B cell (primary cell): ENCODE data around the gene ARHGAP6. TPM values are rescaled to one million over a fixed set of nuclear protein-coding genes. Genes with fewer than 3 reads are reported as not detected.

Source experiments
- ATAC-seq: fragments of 200-7000 bp; cut with Tn5 transposase; one replicate; pipeline ENCODE4 v1.10.0; 2021; ENCODE audit warnings: low read depth, mild to moderate bottlenecking, moderate number of reproducible peaks, moderate library complexity
- CTCF ChIA-PET: fragments of 350-600 bp; sonication (Branson Sonifier 250); formaldehyde crosslinking; loops from one replicate; lab custom pipeline; 2021; ENCODE audit warnings: antibody characterized with exemption, inconsistent platforms; lab: Charles Lee
- POLR2A ChIA-PET: fragments of 350-600 bp; sonication (Branson Sonifier 250); formaldehyde crosslinking; loops from one replicate; lab custom pipeline; 2021; ENCODE audit warnings: antibody characterized with exemption; lab: Charles Lee
- DNase-seq: peaks from one replicate; pipeline ENCODE4 v3.0.0; 2013
- H2AFZ ChIP-seq: 2 replicates; pipeline ENCODE4 v1.6.1; 2012; ENCODE audit warnings: mild to moderate bottlenecking, low read depth, low read length; ENCODE audit not compliant: insufficient read depth, poor library complexity, severe bottlenecking
- H3K27ac ChIP-seq, 2 donors: 1 replicate in 1 of 2; 2 replicates in 1 of 2; pipeline ENCODE4 v1.5.1; 2012 to 2013; ENCODE audit warnings: low read length in 2 of 2, mild to moderate bottlenecking in 2 of 2, moderate library complexity in 1 of 2
- H3K27me3 ChIP-seq, 4 experiments: fragments of 200-600 bp in 1 of 4; sonication (generic) in 1 of 4; replicated peaks in 1 of 4; 1 replicate in 2 of 4; 2 replicates in 2 of 4; pipeline versions ENCODE4 v1.6.1 to v1.7.0; 2013 to 2016; ENCODE audit warnings: low read length in 3 of 4, mild to moderate bottlenecking in 2 of 4, mixed read lengths in 1 of 4, moderate library complexity in 1 of 4; ENCODE audit not compliant: insufficient read depth in 4 of 4, control insufficient read depth in 3 of 4; ENCODE audit errors: control extremely low read depth in 1 of 4
- H3K36me3 ChIP-seq, 2 experiments: replicated peaks in 1 of 2; 1 replicate in 1 of 2; 2 replicates in 1 of 2; pipeline versions ENCODE4 v1.6.1 to v1.7.1; 2013; ENCODE audit warnings: low read length in 1 of 2; ENCODE audit not compliant: insufficient read depth in 2 of 2, control insufficient read depth in 1 of 2; ENCODE audit errors: control extremely low read depth in 1 of 2, extremely low read depth in 1 of 2
- H3K4me1 ChIP-seq, 2 donors: fragments of 200-600 bp in 1 of 2; sonication (generic) in 1 of 2; 1 replicate in 1 of 2; 2 replicates in 1 of 2; pipeline versions ENCODE4 v1.5.1 to v1.6.1; 2013 to 2017; ENCODE audit warnings: low read length in 2 of 2; ENCODE audit not compliant: control insufficient read depth in 2 of 2, insufficient read depth in 2 of 2
- H3K4me2 ChIP-seq: replicated peaks from 2 replicates; pipeline ENCODE3; 2012; ENCODE audit warnings: mild to moderate bottlenecking, low read depth, low read length; ENCODE audit not compliant: poor library complexity, severe bottlenecking
- H3K4me3 ChIP-seq, 5 experiments: fragments of 200-600 bp in 1 of 5; sonication (generic) in 1 of 5; 1 replicate in 3 of 5; 2 replicates in 2 of 5; pipeline versions ENCODE4 v1.5.1 to v1.7.0; 2011 to 2016; ENCODE audit warnings: low read length in 4 of 5, mild to moderate bottlenecking in 4 of 5, low read depth in 2 of 5, control low read depth in 1 of 5, moderate library complexity in 1 of 5; ENCODE audit not compliant: insufficient read depth in 1 of 5; ENCODE audit errors: control extremely low read depth in 1 of 5, extremely low read depth in 1 of 5
- H3K79me2 ChIP-seq: fragments of 200-600 bp; sonication (generic); one replicate; pipeline ENCODE4 v1.6.0; 2016; ENCODE audit warnings: low read length; ENCODE audit not compliant: control insufficient read depth, insufficient read depth
- H3K9ac ChIP-seq: fragments of 200-600 bp; sonication (generic); 2 replicates; pipeline ENCODE4 v1.6.1; 2017; ENCODE audit warnings: mild to moderate bottlenecking, low read length, moderate library complexity
- H3K9me3 ChIP-seq, 3 donors: one replicate each; pipeline versions ENCODE4 v1.6.1 to v1.7.1; 2013; ENCODE audit warnings: low read length in 2 of 3; ENCODE audit not compliant: control insufficient read depth in 2 of 3, insufficient read depth in 1 of 3; ENCODE audit errors: control extremely low read depth in 1 of 3
- H4K20me1 ChIP-seq: 2 replicates; pipeline ENCODE4 v1.6.0; 2012; ENCODE audit warnings: mild to moderate bottlenecking, low read length; ENCODE audit not compliant: insufficient read depth, control insufficient read depth, poor library complexity, severe bottlenecking
- H3K27ac Mint-ChIP-seq: one replicate; pipeline ENCODE4 v1.8.0; 2021; ENCODE audit warnings: mixed read lengths
- H3K27me3 Mint-ChIP-seq: one replicate; pipeline ENCODE4 v1.8.0; 2021; ENCODE audit warnings: mixed read lengths
- H3K4me1 Mint-ChIP-seq: one replicate; pipeline ENCODE4 v1.8.0; 2021; ENCODE audit warnings: mixed read lengths
- H3K4me3 Mint-ChIP-seq: one replicate; pipeline ENCODE4 v1.8.0; 2021; ENCODE audit warnings: mixed read lengths
- H3K9me3 Mint-ChIP-seq: one replicate; pipeline ENCODE4 v1.8.0; 2022; ENCODE audit warnings: mixed read lengths; ENCODE audit not compliant: insufficient read depth
- CTCF ChIP-seq: fragments of 200-600 bp; IDR thresholded peaks from one replicate; pipeline ENCODE4 v1.8.0; 2022; ENCODE audit warnings: antibody characterized with exemption, mild to moderate bottlenecking
- EZH2 ChIP-seq: IDR thresholded peaks from 2 replicates; pipeline ENCODE4 v1.6.1; 2012; ENCODE audit warnings: borderline replicate concordance, low read depth, mild to moderate bottlenecking, moderate library complexity, low read length; ENCODE audit not compliant: insufficient read depth, poor library complexity, severe bottlenecking
- WGBS: methylation state at CpG from one replicate; pipeline ENCODE4 v1.1.5; 2013; ENCODE audit warnings: missing lambda C conversion rate; ENCODE audit not compliant: insufficient coverage; 5-methylcytosine and 5-hydroxymethylcytosine counted together
- intact Hi-C: fragments of 100-400 bp; cut with micrococcal nuclease; formaldehyde crosslinking; loops from one replicate; pipeline ENCODE4 v1.10.0; 2022
- polyA plus RNA-seq: library from polyadenylated mRNA; depleted of rRNA; stranded (reverse); fragments of >200 nt; gene quantifications from 2 replicates; pipeline ENCODE4 v1.2.3, GENCODE V29; 2012
- total RNA-seq, 2 donors: library from RNA; stranded (reverse); fragments of 120-200 nt in 1 of 2; gene quantifications; 1 replicate in 1 of 2; 2 replicates in 1 of 2; pipeline versions ENCODE4 v1.2.3 to v1.2.4, GENCODE V29; 2013 to 2022

The ARHGAP6 gene
- total and polyA plus RNA-seq, 2 donors (not counting 1 experiment from before 2014, with no cell fraction given): 1.6 to 2.6 TPM

- POLR2A ChIA-PET: no interaction called here
- CTCF ChIA-PET: no interaction called here
- TF ChIP-seq EZH2: no peak
- no peak for TF ChIP-seq CTCF
Measured at GRCh38 chrX:11395859-11396258, 269.9 kb downstream of the ARHGAP6 start.

GRCh38 chrX:11393949-11394654, 271.6 kb downstream of the ARHGAP6 start:
- H3K27me3 Mint-ChIP-seq: no peaks in the 10 kb centered on the region
- no CpG with 5 or more reads among the region's 2 CpGs for WGBS
- POLR2A ChIA-PET: no interaction called here

More at GRCh38 chrX:11395859-11396258, 269.9 kb downstream of the ARHGAP6 start:
- no peaks in the 10 kb centered on the region for H3K4me1 Mint-ChIP-seq
- H3K27me3 Mint-ChIP-seq: peaks cover 5% of the 10 kb centered on the region
- Histone ChIP-seq H4K20me1 (no peaks in the 10 kb centered on the region), H3K27ac (no peak overlapping the region), H3K9ac (no peak overlapping the region), H3K4me2 (no peak overlapping the region), H3K79me2 (no peaks in the 10 kb centered on the region), H3K36me3 (no peaks in the 10 kb centered on the region), H3K4me1 (no peaks in the 10 kb centered on the region), H2AFZ (no peak overlapping the region), H3K27me3 (peaks cover 0 to 4% (median 0%) of the 10 kb centered on the region in 4 experiments), H3K9me3 (no peaks in the 10 kb centered on the region), H3K4me3 (no peak overlapping the region)
- DNase-seq: no peak
- intact Hi-C loops: no loop called here
- no peak for ATAC-seq
- H3K9me3 Mint-ChIP-seq: no peaks in the 10 kb centered on the region
- no peak overlapping the region for H3K27ac Mint-ChIP-seq
- WGBS: no CpG with 5 or more reads among the region's 1 CpG
- no peak overlapping the region for H3K4me3 Mint-ChIP-seq

More at GRCh38 chrX:11393949-11394654, 271.6 kb downstream of the ARHGAP6 start:
- ATAC-seq: no peak
- TF ChIP-seq EZH2: no peak
- no peak for TF ChIP-seq CTCF
- Histone ChIP-seq H3K4me3 (no peak overlapping the region), H3K4me1 (no peaks in the 10 kb centered on the region), H3K9me3 (no peaks in the 10 kb centered on the region), H3K9ac (no peak overlapping the region), H3K4me2 (no peak overlapping the region), H2AFZ (no peak overlapping the region), H3K36me3 (no peaks in the 10 kb centered on the region), H3K27me3 (peaks cover 0 to 4% (median 0%) of the 10 kb centered on the region in 4 experiments), H3K27ac (no peak overlapping the region), H4K20me1 (no peaks in the 10 kb centered on the region), H3K79me2 (no peaks in the 10 kb centered on the region)
- Mint-ChIP-seq H3K4me3 (no peak overlapping the region), H3K9me3 (no peaks in the 10 kb centered on the region), H3K4me1 (no peaks in the 10 kb centered on the region), H3K27ac (no peak overlapping the region)
- CTCF ChIA-PET: no interaction called here
- DNase-seq: no peak
- intact Hi-C loops: no loop called here
